Vagina (tissue), 2 donors: ENCODE data around the gene PHF21B.

Experiments used
- CTCF ChIP-seq, 3 experiments: fragments of 450-650 bp in 2 of 3; fragments of 200-600 bp in 1 of 3; sonication (generic) in 1 of 3; IDR thresholded peaks; one replicate each; pipeline ENCODE4 v1.5.1; 2017 to 2019; ENCODE audit warnings: antibody characterized with exemption in 3 of 3, mild to moderate bottlenecking in 2 of 3, moderate library complexity in 2 of 3
- POLR2A ChIP-seq, 2 donors: fragments of 450-650 bp; IDR thresholded peaks; one replicate each; pipeline ENCODE4 v1.6.1; 2017; ENCODE audit warnings: antibody characterized with exemption in 2 of 2, mild to moderate bottlenecking in 2 of 2, moderate library complexity in 2 of 2
- POLR2AphosphoS5 ChIP-seq, 2 donors: sonication (generic); formaldehyde crosslinking; IDR thresholded peaks; one replicate each; pipeline ENCODE4 v1.9.0; 2017; ENCODE audit warnings: antibody characterized with exemption in 2 of 2, mild to moderate bottlenecking in 2 of 2, low read depth in 1 of 2; ENCODE audit not compliant: insufficient read depth in 1 of 2

GRCh38 chr22:44928136-44928463, 81.7 kb downstream of the PHF21B start:
- TF ChIP-seq CTCF (IDR thresholded peaks at IDR 0.05), result no peak
- no peak for TF ChIP-seq POLR2AphosphoS5 (IDR thresholded peaks at IDR 0.05; ENCODE audit: insufficient read depth in 1 of 2, low read depth in 1 of 2)
- no peak for TF ChIP-seq POLR2A (IDR thresholded peaks at IDR 0.05)
